Heart right ventricle (tissue), 16 donors: ENCODE measurements around the gene ZNF205. TPM values are rescaled to one million over a fixed set of nuclear protein-coding genes. Genes with fewer than 3 reads are reported as not detected.

Experiments used
- ATAC-seq, 8 donors: fragments of 200-7000 bp; cut with Tn5 transposase; one replicate each; pipeline ENCODE4 v1.9.1; 2020; ENCODE audit warnings: mild to moderate bottlenecking in 8 of 8, moderate library complexity in 8 of 8, moderate number of reproducible peaks in 1 of 8
- DNase-seq, 2 donors: peaks; one replicate each; pipeline ENCODE4 v3.0.0-alpha.2; 2020
- H3K27ac ChIP-seq, 10 donors: fragments of 200-600 bp; sonication (generic) in 2 of 10; one replicate each; pipeline versions ENCODE4 v1.5.0 to v1.8.0; 2020 to 2022; ENCODE audit warnings: mild to moderate bottlenecking in 3 of 10
- H3K27me3 ChIP-seq, 7 donors: fragments of 200-600 bp; one replicate each; pipeline ENCODE4 v1.8.0; 2021 to 2022; ENCODE audit warnings: mild to moderate bottlenecking in 2 of 7
- H3K36me3 ChIP-seq, 9 donors: fragments of 200-600 bp; sonication (generic) in 1 of 9; one replicate each; pipeline versions ENCODE4 v1.5.0 to v1.8.0; 2020 to 2022; ENCODE audit warnings: mild to moderate bottlenecking in 2 of 9
- H3K4me1 ChIP-seq, 9 donors: fragments of 200-600 bp; sonication (generic) in 1 of 9; one replicate each; pipeline versions ENCODE4 v1.5.0 to v1.8.0; 2020 to 2022; ENCODE audit warnings: mild to moderate bottlenecking in 4 of 9
- H3K4me3 ChIP-seq, 10 donors: fragments of 200-600 bp; sonication (generic) in 2 of 10; one replicate each; pipeline versions ENCODE4 v1.5.0 to v1.8.0; 2020 to 2022; ENCODE audit warnings: mild to moderate bottlenecking in 7 of 10, moderate library complexity in 2 of 10
- H3K9me3 ChIP-seq, 11 donors: fragments of 200-600 bp in 10 of 11; sonication (generic) in 2 of 11; one replicate each; pipeline versions ENCODE4 v1.5.0 to v1.8.0; 2013 to 2022; ENCODE audit warnings: mild to moderate bottlenecking in 2 of 11, control low read depth in 1 of 11, moderate library complexity in 1 of 11
- WGBS, 2 donors: extraction: QIAGEN DNeasy Blood & Tissue Kit; methylation state at CpG; one replicate each; pipeline ENCODE4 v1.1.7; 2013; ENCODE audit warnings: inconsistent platforms in 1 of 2; 5-methylcytosine and 5-hydroxymethylcytosine counted together
- intact Hi-C, 10 donors: fragments of 100-400 bp; cut with DNase I; formaldehyde crosslinking; loops; one replicate each; pipeline versions ENCODE4 v1.11.1 to v1.14.2; 2022
- polyA plus RNA-seq, 2 donors: library from polyadenylated mRNA; stranded (reverse); fragments of 200-250 nt; gene quantifications; one replicate each; pipeline ENCODE4 v1.2.3, GENCODE V29; 2013
- total RNA-seq, 10 donors: library from RNA; stranded (reverse); fragmentation: NEBNext Ultra II Directional in 3 of 10; extraction: Animal tissue kit (Norgen Biotek cat#: 25700) in 3 of 10; gene quantifications; one replicate each; pipeline versions ENCODE4 v1.2.1 to v1.2.4, GENCODE V29; 2021 to 2023
- TF ChIP-seq, protein P1 (sequence below), 9 donors: fragments of 200-600 bp; sonication (generic) in 2 of 9; IDR thresholded peaks; one replicate each; pipeline versions ENCODE4 v1.5.0 to v1.8.0; 2021 to 2022; ENCODE audit warnings: antibody characterized with exemption in 9 of 9, mild to moderate bottlenecking in 5 of 9, moderate library complexity in 1 of 9
- donor health status: Arrhythmogenic right ventricular cardiomyopathy.
- donor health status: ischemic (EF 13 %, LVEDD 7.1; RV severe dilation, severe dysfunction).
- donor health status: healthy with polysubstance abuse.
- donor health status: DM: no; HTN: yes; CAD: no.
- donor health status: DM: no; HTN: no; CAD: no.
- donor health status: ischemic (EF 25% LVEDD 6.9; RV normal size, moderate dysfunction).
- donor health status: ischemic (EF 25% LVEDD 5.7; RV mildly dilated, moderate dysfunction).
- donor health status: healthy.
- donor health status: DM: yes; HTN: yes; CAD: no.
- donor health status: Ischemic cardiomyopathy.
- donor health status: ischemic (EF 35%, LVEDD 5.7; RV mildly dilated, moderate dysfunction).
- donor health status: nonischemic (EF 11% LVEDD 7.7; RV severe dilation, severe dysfunction).
- donor health status: DM: yes; HTN: yes; CAD: no.
- donor health status: PGD.
- donor health status: ischemic (EF 29% LVEDD 5.4; RV normal size, mild dysfunction).
- donor health status: nonischemic (EF 23%, LVEDD 6.1; RV moderate dilation, normal function).

The ZNF205 gene
- total and polyA plus RNA-seq, 12 donors, result 5.8 to 26.9 (median 8.0) TPM

GRCh38 chr16:3084491-3084890 is 27.9 kb upstream of the ZNF205 start:
- H3K27ac ChIP-seq, result no peak overlapping the region
- TF ChIP-seq, protein P1, sequence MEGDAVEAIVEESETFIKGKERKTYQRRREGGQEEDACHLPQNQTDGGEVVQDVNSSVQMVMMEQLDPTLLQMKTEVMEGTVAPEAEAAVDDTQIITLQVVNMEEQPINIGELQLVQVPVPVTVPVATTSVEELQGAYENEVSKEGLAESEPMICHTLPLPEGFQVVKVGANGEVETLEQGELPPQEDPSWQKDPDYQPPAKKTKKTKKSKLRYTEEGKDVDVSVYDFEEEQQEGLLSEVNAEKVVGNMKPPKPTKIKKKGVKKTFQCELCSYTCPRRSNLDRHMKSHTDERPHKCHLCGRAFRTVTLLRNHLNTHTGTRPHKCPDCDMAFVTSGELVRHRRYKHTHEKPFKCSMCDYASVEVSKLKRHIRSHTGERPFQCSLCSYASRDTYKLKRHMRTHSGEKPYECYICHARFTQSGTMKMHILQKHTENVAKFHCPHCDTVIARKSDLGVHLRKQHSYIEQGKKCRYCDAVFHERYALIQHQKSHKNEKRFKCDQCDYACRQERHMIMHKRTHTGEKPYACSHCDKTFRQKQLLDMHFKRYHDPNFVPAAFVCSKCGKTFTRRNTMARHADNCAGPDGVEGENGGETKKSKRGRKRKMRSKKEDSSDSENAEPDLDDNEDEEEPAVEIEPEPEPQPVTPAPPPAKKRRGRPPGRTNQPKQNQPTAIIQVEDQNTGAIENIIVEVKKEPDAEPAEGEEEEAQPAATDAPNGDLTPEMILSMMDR (IDR thresholded peaks at IDR 0.05), result no peak
- H3K4me3 ChIP-seq, result no peak overlapping the region
- no peaks in the 10 kb centered on the region for H3K9me3 ChIP-seq
- peaks cover 0 to 12% (median 0%) of the 10 kb centered on the region in 9 donors for H3K36me3 ChIP-seq
- DNase-seq, result no peak
- H3K27me3 ChIP-seq, result no peaks in the 10 kb centered on the region
- ATAC-seq, result no peak
- H3K4me1 ChIP-seq, result peaks cover 0 to 42% (median 38%) of the 10 kb centered on the region in 9 donors
- 83 to 96% methylated on average over 1 of the region's 1 CpG for WGBS, 2 donors
- intact Hi-C loops, result no loop called here

GRCh38 chr16:3084969-3085670 is 27.3 kb upstream of the ZNF205 start:
- ATAC-seq, result no peak
- Histone ChIP-seq H3K4me3 (peak overlapping the region in 1 of 10 donors; percentile 58), H3K36me3 (peaks cover 0 to 9% (median 0%) of the 10 kb centered on the region in 9 donors), H3K4me1 (peaks cover 0 to 42% (median 38%) of the 10 kb centered on the region in 9 donors), H3K27ac (peak overlapping the region in 7 of 10 donors; percentile 18 to 96 (median 89)), H3K9me3 (no peaks in the 10 kb centered on the region), H3K27me3 (no peaks in the 10 kb centered on the region)
- TF ChIP-seq, protein P1 (IDR thresholded peaks at IDR 0.05), result no peak
- WGBS, 2 donors, result 74 to 81% methylated on average over 7 of the region's 7 CpGs
- DNase-seq, result no peak
- intact Hi-C loops, result no loop called here

DNA sequence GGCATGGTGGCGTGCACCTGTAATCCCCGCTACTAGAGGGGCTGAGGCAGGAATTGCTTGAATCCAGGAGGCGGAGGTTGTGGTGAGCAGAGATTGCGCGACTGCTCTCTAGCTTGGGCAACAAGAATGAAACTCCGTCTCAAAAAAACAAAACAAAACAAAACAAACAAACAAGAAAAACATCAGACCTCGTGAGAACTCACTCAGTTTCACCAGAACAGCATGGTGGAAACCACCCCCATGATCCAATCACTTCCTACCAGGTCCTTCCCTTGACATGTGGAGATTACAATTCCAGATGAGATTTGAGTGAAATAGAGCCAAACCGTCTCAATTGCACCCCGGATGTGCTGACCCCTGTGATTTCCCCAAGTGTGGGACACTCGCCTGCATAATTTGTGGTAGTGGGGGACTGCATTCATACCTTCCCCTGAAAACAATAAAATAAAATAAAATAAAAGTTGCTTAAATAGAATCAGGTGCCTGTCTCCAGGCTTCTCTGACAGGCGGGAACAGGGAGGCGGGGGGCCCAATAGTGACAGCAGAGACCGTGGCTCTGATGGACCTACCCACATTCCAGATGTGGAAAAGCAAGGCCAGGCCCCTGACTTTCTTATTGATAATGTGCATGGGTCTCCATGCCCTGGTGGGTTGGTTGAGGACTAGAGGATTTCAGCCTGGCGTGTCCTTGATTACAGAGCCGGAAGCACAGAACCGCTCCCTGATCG is 26.4 kb upstream of the ZNF205 start:
- Histone ChIP-seq H3K9me3 (no peaks in the 10 kb centered on the region), H3K4me3 (peak overlapping the region in 9 of 10 donors; percentile 18 to 60 (median 53)), H3K27me3 (no peaks in the 10 kb centered on the region), H3K36me3 (peaks cover 0 to 2% (median 0%) of the 10 kb centered on the region in 9 donors), H3K27ac (peak overlapping the region; percentile 82 to 96 (median 88)), H3K4me1 (peaks cover 0 to 42% (median 38%) of the 10 kb centered on the region in 9 donors)
- peak in 3 of 8 donors; percentile 13 to 26 (median 18) for ATAC-seq
- intact Hi-C loops, result loop anchor here in 2 of 10 donors (2.0 kb wide), 2 partner anchors 21 to 27 kb away; partner anchors contain the start of gene IL32 (in 1 of the 2)
- DNase-seq, result no peak
- TF ChIP-seq, protein P1 (IDR thresholded peaks at IDR 0.05), result no peak
- 67 to 69% methylated on average over 17 of the region's 17 CpGs for WGBS, 2 donors

- DNase-seq (peak in 1 of 2 donors; percentile 52), ATAC-seq (peak; percentile 53 to 84 (median 80))
- TF ChIP-seq, protein P1 (IDR thresholded peaks at IDR 0.05), result no peak
- Histone ChIP-seq H3K9me3 (no peaks in the 10 kb centered on the region), H3K27ac (peak overlapping the region; percentile 82 to 96 (median 88)), H3K4me3 (peak overlapping the region; percentile 18 to 60 (median 50)), H3K4me1 (peaks cover 0 to 42% (median 38%) of the 10 kb centered on the region in 9 donors), H3K27me3 (no peaks in the 10 kb centered on the region), H3K36me3 (no peaks in the 10 kb centered on the region)
- intact Hi-C loops, result loop anchor here in 3 of 10 donors (1.0 to 2.0 kb wide), 3 partner anchors 22 to 28 kb away; partner anchors contain the start of gene IL32 (in 1 of the 3)
- 46 to 51% methylated on average over 14 of the region's 14 CpGs for WGBS, 2 donors
Measured at GRCh38 chr16:3086596-3087242, 25.7 kb upstream of the ZNF205 start.
